ENCODE data around the gene ERICH4. TPM values are rescaled to one million over a fixed set of nuclear protein-coding genes. Genes with fewer than 3 reads are reported as not detected.
A peak's percentile ranks its signal among the peaks of the same experiment; 100 is the strongest.
"Not testable (repeated sequence)": the region's sequence is repeated elsewhere in the genome, so short reads cannot be mapped to it uniquely, and the experiment has no call there.

ERICH4 gene
- total and polyA plus RNA-seq, 5 donors from 2014 or later: not detected

- Histone ChIP-seq H3K9me3 (ENCODE audit: control insufficient read depth in 2 of 2, low read length in 2 of 2) (no peaks in the 10 kb centered on the region), H3K27me3 (ENCODE audit: control insufficient read depth, insufficient read depth, low read length) (peaks cover 2% of the 10 kb centered on the region), H3K4me3 (ENCODE audit: low read depth, low read length) (no peak overlapping the region), H3K4me1 (ENCODE audit: control insufficient read depth, insufficient read depth, low read length, poor library complexity, severe bottlenecking) (peaks cover 25% of the 10 kb centered on the region), H3K27ac (ENCODE audit: insufficient read depth, low read length, poor library complexity, severe bottlenecking) (no peak overlapping the region), H3K36me3 (ENCODE audit: control insufficient read depth, insufficient read depth, low read length) (no peaks in the 10 kb centered on the region)
- Mint-ChIP-seq H3K4me1 (peaks cover 5 to 45% (median 14%) of the 10 kb centered on the region in 4 donors), H3K27ac (no peak overlapping the region), H3K36me3 (no peaks in the 10 kb centered on the region), H3K9me3 (peaks cover 0 to 1% (median 0%) of the 10 kb centered on the region in 7 donors), H3K4me3 (no peak overlapping the region), H3K27me3 (peaks cover 23% of the 10 kb centered on the region)
- ATAC-seq (ENCODE audit: low read depth in 2 of 2) (no peak), DNase-seq (no peak)
Observed at GRCh38 chr19:41452584-41453275, 9.8 kb downstream of the ERICH4 start.

DNA sequence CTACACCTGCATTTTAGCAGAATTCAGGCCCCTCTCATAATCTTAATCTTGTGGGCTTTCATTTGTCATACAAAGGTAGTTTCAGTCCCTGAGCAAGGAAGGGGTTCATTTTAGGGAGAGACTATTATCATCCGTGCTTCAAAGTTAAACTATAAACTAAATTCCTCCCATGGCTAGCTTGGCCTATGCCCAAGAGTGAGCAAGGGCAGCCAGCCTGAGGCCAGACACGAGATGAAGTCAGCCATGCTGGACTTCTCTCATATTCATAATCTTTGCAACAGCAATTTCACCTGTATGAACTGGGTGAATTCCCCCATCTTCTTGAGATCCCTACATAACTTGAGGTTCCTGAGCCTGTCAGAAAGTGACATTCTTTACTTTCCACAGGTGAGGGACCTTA is 13.0 kb downstream of the ERICH4 start:
- ATAC-seq (ENCODE audit: low read depth in 2 of 2) (no peak), DNase-seq (no peak)
- peaks cover 9 to 43% (median 15%) of the 10 kb centered on the region in 4 donors for H3K4me1 Mint-ChIP-seq
- Histone ChIP-seq H3K9me3 (ENCODE audit: control insufficient read depth in 2 of 2, low read length in 2 of 2) (no peaks in the 10 kb centered on the region), H3K27ac (ENCODE audit: insufficient read depth, low read length, poor library complexity, severe bottlenecking) (no peak overlapping the region), H3K4me1 (ENCODE audit: control insufficient read depth, insufficient read depth, low read length, poor library complexity, severe bottlenecking) (peaks cover 19% of the 10 kb centered on the region), H3K4me3 (ENCODE audit: low read depth, low read length) (no peak overlapping the region), H3K27me3 (ENCODE audit: control insufficient read depth, insufficient read depth, low read length) (no peaks in the 10 kb centered on the region), H3K36me3 (ENCODE audit: control insufficient read depth, insufficient read depth, low read length) (no peaks in the 10 kb centered on the region)
- H3K9me3 Mint-ChIP-seq: no peaks in the 10 kb centered on the region
- peaks cover 25% of the 10 kb centered on the region for H3K27me3 Mint-ChIP-seq
- peak overlapping the region in 2 of 3 donors; percentile 44 to 55 for H3K27ac Mint-ChIP-seq
- no peak overlapping the region for H3K4me3 Mint-ChIP-seq
- no peaks in the 10 kb centered on the region for H3K36me3 Mint-ChIP-seq

DNA sequence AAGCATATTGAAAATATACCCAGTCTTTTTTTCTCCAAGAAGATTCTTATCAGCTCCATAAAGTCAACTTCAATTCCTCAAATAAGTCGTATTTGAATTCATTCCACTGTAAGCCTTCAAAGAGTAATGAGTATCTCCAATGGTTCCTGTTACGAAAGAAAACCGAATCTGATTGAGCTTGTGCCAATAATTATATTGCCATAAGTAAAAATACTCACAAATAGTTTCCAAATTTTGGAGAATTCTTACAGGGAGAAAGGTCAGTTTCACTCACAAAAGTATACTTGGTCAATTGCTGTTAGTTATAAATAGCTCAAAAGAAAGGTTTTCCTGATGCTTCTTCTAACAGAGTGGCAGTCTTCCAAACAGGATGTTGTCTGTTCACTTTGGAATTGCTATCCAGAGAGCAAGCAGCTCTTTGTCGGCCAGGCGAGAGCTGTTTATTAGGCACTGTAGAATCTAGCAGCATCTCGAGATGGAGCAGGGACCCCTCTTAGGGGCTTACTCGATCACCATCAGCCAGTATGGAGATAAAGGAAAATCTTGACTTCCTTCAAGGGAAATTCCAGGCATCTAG is 13.5 kb downstream of the ERICH4 start:
- peaks cover 9 to 43% (median 15%) of the 10 kb centered on the region in 4 donors for H3K4me1 Mint-ChIP-seq
- no peaks in the 10 kb centered on the region for H3K36me3 Mint-ChIP-seq
- no peaks in the 10 kb centered on the region for H3K36me3 ChIP-seq (ENCODE audit: control insufficient read depth, insufficient read depth, low read length)
- H3K4me1 ChIP-seq (ENCODE audit: control insufficient read depth, insufficient read depth, low read length, poor library complexity, severe bottlenecking): peaks cover 19% of the 10 kb centered on the region
- ATAC-seq (ENCODE audit: low read depth in 2 of 2) (no peak), DNase-seq (no peak)
- H3K9me3 Mint-ChIP-seq: no peaks in the 10 kb centered on the region
- H3K27me3 Mint-ChIP-seq: peaks cover 25% of the 10 kb centered on the region
- H3K27ac Mint-ChIP-seq: peak overlapping the region in 1 of 3 donors; percentile 88
- H3K4me3 ChIP-seq (ENCODE audit: low read depth, low read length): no peak overlapping the region
- no peaks in the 10 kb centered on the region for H3K27me3 ChIP-seq (ENCODE audit: control insufficient read depth, insufficient read depth, low read length)
- H3K27ac ChIP-seq (ENCODE audit: insufficient read depth, low read length, poor library complexity, severe bottlenecking): no peak overlapping the region
- H3K4me3 Mint-ChIP-seq: no peak overlapping the region
- H3K9me3 ChIP-seq (ENCODE audit: control insufficient read depth in 2 of 2, low read length in 2 of 2): no peaks in the 10 kb centered on the region

DNA sequence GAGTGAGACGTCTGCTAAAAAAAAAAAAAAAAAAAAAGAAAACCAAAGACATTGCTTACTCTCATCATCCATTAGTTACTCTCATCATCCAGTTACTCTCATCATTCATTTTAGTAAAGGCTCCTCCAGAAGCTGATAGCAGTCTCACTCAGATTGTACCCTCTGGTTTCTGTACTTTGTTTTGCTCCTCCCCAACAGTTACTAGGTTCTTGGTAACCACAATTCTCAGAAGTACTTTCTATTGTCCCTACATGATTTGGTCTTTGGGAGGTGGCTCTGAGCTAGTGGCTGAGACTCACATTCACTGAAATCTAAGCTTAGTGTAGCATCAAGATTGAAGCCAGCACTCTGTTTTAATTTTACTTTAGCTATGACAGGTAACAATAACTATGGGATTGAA is 14.3 kb downstream of the ERICH4 start:
- peak overlapping the region; percentile 27 to 90 (median 88) for H3K27ac Mint-ChIP-seq
- H3K27me3 ChIP-seq (ENCODE audit: control insufficient read depth, insufficient read depth, low read length): no peaks in the 10 kb centered on the region
- DNase-seq: peak in 2 of 3 donors; percentile 48 to 93
- H3K4me3 ChIP-seq (ENCODE audit: low read depth, low read length): peak overlapping the region; percentile 38
- H3K4me1 ChIP-seq (ENCODE audit: control insufficient read depth, insufficient read depth, low read length, poor library complexity, severe bottlenecking): peaks cover 19% of the 10 kb centered on the region
- H3K27me3 Mint-ChIP-seq: peaks cover 25% of the 10 kb centered on the region
- no peak overlapping the region for H3K27ac ChIP-seq (ENCODE audit: insufficient read depth, low read length, poor library complexity, severe bottlenecking)
- no peaks in the 10 kb centered on the region for H3K36me3 ChIP-seq (ENCODE audit: control insufficient read depth, insufficient read depth, low read length)
- no peaks in the 10 kb centered on the region for H3K9me3 ChIP-seq (ENCODE audit: control insufficient read depth in 2 of 2, low read length in 2 of 2)
- H3K4me1 Mint-ChIP-seq: peaks cover 9 to 43% (median 15%) of the 10 kb centered on the region in 4 donors
- peak; percentile 95 to 99 for ATAC-seq (ENCODE audit: low read depth in 2 of 2)
- H3K4me3 Mint-ChIP-seq: peak overlapping the region in 2 of 4 donors; percentile 25 to 27
- no peaks in the 10 kb centered on the region for H3K36me3 Mint-ChIP-seq
- H3K9me3 Mint-ChIP-seq: no peaks in the 10 kb centered on the region

DNA sequence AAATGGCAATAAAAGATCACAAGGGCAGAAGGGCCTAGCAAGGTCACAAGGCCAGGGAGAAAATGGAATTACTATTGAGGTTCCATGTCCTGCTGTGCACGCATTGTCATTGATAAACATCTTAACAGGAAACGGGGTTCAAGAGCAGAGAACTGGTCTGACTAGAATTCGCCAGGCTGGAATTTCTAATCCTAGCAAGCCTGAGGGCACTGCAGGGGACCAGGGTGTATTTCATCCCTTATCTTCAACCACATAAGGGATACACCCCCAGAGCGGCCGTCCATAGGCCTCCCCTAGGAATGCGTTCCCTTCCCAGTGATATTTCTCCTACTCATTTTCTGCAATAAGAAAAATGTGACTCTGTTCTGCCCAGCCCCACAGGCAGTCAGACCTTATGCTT is 19.5 kb downstream of the ERICH4 start:
- H3K27ac ChIP-seq (ENCODE audit: insufficient read depth, low read length, poor library complexity, severe bottlenecking): no peak overlapping the region
- peaks cover 8% of the 10 kb centered on the region for H3K27me3 ChIP-seq (ENCODE audit: control insufficient read depth, insufficient read depth, low read length)
- peaks cover 4% of the 10 kb centered on the region for H3K4me1 ChIP-seq (ENCODE audit: control insufficient read depth, insufficient read depth, low read length, poor library complexity, severe bottlenecking)
- Mint-ChIP-seq H3K36me3 (no peaks in the 10 kb centered on the region), H3K4me1 (peaks cover 8 to 17% (median 11%) of the 10 kb centered on the region in 4 donors), H3K4me3 (no peak overlapping the region), H3K9me3 (no peaks in the 10 kb centered on the region), H3K27ac (no peak overlapping the region), H3K27me3 (peaks cover 51% of the 10 kb centered on the region)
- H3K36me3 ChIP-seq (ENCODE audit: control insufficient read depth, insufficient read depth, low read length): no peaks in the 10 kb centered on the region
- H3K9me3 ChIP-seq (ENCODE audit: control insufficient read depth in 2 of 2, low read length in 2 of 2): no peaks in the 10 kb centered on the region
- no peak for DNase-seq
- no peak for ATAC-seq (ENCODE audit: low read depth in 2 of 2)
- no peak overlapping the region for H3K4me3 ChIP-seq (ENCODE audit: low read depth, low read length)

DNA sequence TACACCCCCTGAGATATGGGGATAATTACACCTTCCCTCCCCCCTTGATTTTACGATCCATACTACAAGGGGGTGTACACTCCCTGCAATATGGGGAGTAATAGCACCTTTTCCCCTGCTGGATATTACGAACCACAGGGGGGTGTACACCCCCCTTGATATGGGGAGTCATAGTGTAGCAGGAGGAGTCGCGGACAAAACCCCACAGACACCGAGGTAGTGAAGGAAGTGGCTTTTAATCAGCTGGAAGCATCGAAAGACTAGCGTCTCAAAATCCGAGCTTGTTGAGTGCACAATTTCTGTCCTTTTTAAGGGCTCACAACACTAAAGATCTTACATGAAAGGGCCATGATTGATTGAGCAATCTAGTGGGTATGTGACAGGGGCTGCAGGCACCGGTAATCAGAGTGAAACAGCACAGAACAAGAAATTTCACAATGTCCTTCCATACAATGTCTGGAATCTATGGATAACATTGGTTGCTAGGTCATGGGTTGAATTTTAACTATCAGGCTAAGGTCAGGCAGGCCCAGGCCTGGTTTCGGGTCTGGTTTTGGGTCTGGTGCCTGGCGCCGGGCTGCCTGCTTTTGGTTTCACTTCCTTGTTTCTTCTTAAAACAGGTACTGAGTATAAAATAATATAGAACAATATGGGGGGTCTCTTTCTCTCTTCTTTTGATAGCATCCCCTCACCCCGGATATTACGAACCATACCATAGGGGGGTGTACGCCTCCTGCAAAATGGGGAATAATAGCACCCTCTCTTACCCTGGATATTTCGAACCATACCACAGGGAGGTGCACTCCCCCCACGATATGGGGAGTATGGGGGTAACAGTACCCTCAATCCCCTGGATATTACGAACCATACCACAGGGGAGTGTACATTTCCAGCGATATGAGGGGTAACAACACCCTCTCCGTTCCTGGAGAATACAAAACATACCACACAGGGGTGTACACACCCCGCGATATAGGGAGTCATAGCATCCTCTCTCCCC is 20.6 kb downstream of the ERICH4 start:
- not testable (repeated sequence) for H3K9me3 Mint-ChIP-seq; H3K27ac ChIP-seq (ENCODE audit: insufficient read depth, low read length, poor library complexity, severe bottlenecking); H3K36me3 Mint-ChIP-seq; H3K36me3 ChIP-seq (ENCODE audit: control insufficient read depth, insufficient read depth, low read length); H3K4me1 ChIP-seq (ENCODE audit: control insufficient read depth, insufficient read depth, low read length, poor library complexity, severe bottlenecking); H3K9me3 ChIP-seq (ENCODE audit: control insufficient read depth in 2 of 2, low read length in 2 of 2); H3K4me1 Mint-ChIP-seq; H3K27me3 ChIP-seq (ENCODE audit: control insufficient read depth, insufficient read depth, low read length)
- peak overlapping the region; percentile 29 to 59 (median 56) for H3K4me3 Mint-ChIP-seq
- DNase-seq: peak in 1 of 3 donors; percentile 55
- H3K4me3 ChIP-seq (ENCODE audit: low read depth, low read length): peak overlapping the region; percentile 44
- peaks cover 51% of the 10 kb centered on the region for H3K27me3 Mint-ChIP-seq
- H3K27ac Mint-ChIP-seq: peak overlapping the region in 2 of 3 donors; percentile 5 to 79
- peak in 1 of 2 donors; percentile 34 for ATAC-seq (ENCODE audit: low read depth in 2 of 2)

GRCh38 chr19:41476583-41476982 is 33.6 kb downstream of the ERICH4 start:
- no peaks in the 10 kb centered on the region for H3K36me3 Mint-ChIP-seq
- no peak overlapping the region for H3K4me3 ChIP-seq (ENCODE audit: low read depth, low read length)
- H3K27ac Mint-ChIP-seq: no peak overlapping the region
- ATAC-seq (ENCODE audit: low read depth in 2 of 2) (no peak), DNase-seq (no peak)
- H3K27ac ChIP-seq (ENCODE audit: insufficient read depth, low read length, poor library complexity, severe bottlenecking): no peak overlapping the region
- H3K9me3 ChIP-seq (ENCODE audit: control insufficient read depth in 2 of 2, low read length in 2 of 2): no peaks in the 10 kb centered on the region
- no peak overlapping the region for H3K4me3 Mint-ChIP-seq
- H3K4me1 Mint-ChIP-seq: peaks cover 0 to 3% (median 0%) of the 10 kb centered on the region in 4 donors
- peaks cover 0 to 5% (median 0%) of the 10 kb centered on the region in 7 donors for H3K9me3 Mint-ChIP-seq
- peaks cover 33% of the 10 kb centered on the region for H3K27me3 Mint-ChIP-seq
- peaks cover 5% of the 10 kb centered on the region for H3K27me3 ChIP-seq (ENCODE audit: control insufficient read depth, insufficient read depth, low read length)
- no peaks in the 10 kb centered on the region for H3K4me1 ChIP-seq (ENCODE audit: control insufficient read depth, insufficient read depth, low read length, poor library complexity, severe bottlenecking)
- no peaks in the 10 kb centered on the region for H3K36me3 ChIP-seq (ENCODE audit: control insufficient read depth, insufficient read depth, low read length)

Measured in CD4-positive, CD25-positive, alpha-beta regulatory T cell (primary cell).